Measurements from ENCODE around the gene C10orf71. TPM values are rescaled to one million over a fixed set of nuclear protein-coding genes. Genes with fewer than 3 reads are reported as not detected.

Gene C10orf71
- polyA plus RNA-seq, 4 donors: under 0.01 to 0.16 TPM; not detected in 2

GRCh38 chr10:49356181-49356580, 57.2 kb downstream of the C10orf71 start:
- no peaks in the 10 kb centered on the region for H3K9me3 ChIP-seq (ENCODE audit: control insufficient read depth in 2 of 2, insufficient read depth in 1 of 2, low read depth in 1 of 2, low read length in 1 of 2)
- 79 to 88% (median 87%) methylated on average over 4 of the region's 4 CpGs for WGBS, 3 donors
- no peaks in the 10 kb centered on the region for H3K36me3 ChIP-seq (ENCODE audit: control insufficient read depth in 3 of 3, insufficient read depth in 2 of 3, low read depth in 1 of 3, low read length in 3 of 3)
- no peaks in the 10 kb centered on the region for H3K4me1 ChIP-seq (ENCODE audit: control insufficient read depth in 3 of 3, insufficient read depth in 2 of 3, low read depth in 1 of 3, low read length in 2 of 3)
- FAIRE-seq (no peak), DNase-seq (no peak)
- H3K4me3 ChIP-seq (ENCODE audit: low read depth in 1 of 3, low read length in 3 of 3): no peak overlapping the region
- no peak overlapping the region for H3K27ac ChIP-seq (ENCODE audit: low read depth in 1 of 3, low read length in 2 of 3)
- peaks cover 0 to 2% (median 0%) of the 10 kb centered on the region in 3 donors for H3K27me3 ChIP-seq (ENCODE audit: control insufficient read depth in 3 of 3, insufficient read depth in 3 of 3, low read length in 3 of 3)

DNA sequence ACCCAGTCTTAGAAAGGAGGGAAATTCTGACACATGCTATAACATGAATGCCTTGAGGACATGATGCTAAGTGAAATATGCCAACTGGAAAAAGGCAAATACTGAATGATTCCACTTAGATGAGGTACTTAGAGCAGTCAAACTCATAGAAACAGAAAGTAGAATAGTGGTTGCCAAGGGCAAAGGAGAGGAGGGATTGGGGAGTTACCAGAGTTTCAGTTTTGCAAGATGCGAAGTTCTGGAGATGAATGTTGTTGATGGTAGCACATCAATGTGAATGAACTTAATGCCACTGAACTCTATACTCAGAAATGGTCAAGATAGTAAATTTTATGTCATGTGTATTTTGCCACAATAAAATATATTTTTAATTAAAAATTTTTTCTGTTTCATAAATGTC, 58.0 kb downstream of the C10orf71 start:
- H3K27ac ChIP-seq (ENCODE audit: low read depth in 1 of 3, low read length in 2 of 3): no peak overlapping the region
- no peaks in the 10 kb centered on the region for H3K36me3 ChIP-seq (ENCODE audit: control insufficient read depth in 3 of 3, insufficient read depth in 2 of 3, low read depth in 1 of 3, low read length in 3 of 3)
- FAIRE-seq (no peak), DNase-seq (no peak)
- H3K4me1 ChIP-seq (ENCODE audit: control insufficient read depth in 3 of 3, insufficient read depth in 2 of 3, low read depth in 1 of 3, low read length in 2 of 3): no peaks in the 10 kb centered on the region
- H3K9me3 ChIP-seq (ENCODE audit: control insufficient read depth in 2 of 2, insufficient read depth in 1 of 2, low read depth in 1 of 2, low read length in 1 of 2): no peaks in the 10 kb centered on the region
- H3K4me3 ChIP-seq (ENCODE audit: low read depth in 1 of 3, low read length in 3 of 3): no peak overlapping the region
- H3K27me3 ChIP-seq (ENCODE audit: control insufficient read depth in 3 of 3, insufficient read depth in 3 of 3, low read length in 3 of 3): peaks cover 0 to 2% (median 0%) of the 10 kb centered on the region in 3 donors
- 59 to 71% (median 67%) methylated on average over 1 of the region's 1 CpG for WGBS, 3 donors

DNA sequence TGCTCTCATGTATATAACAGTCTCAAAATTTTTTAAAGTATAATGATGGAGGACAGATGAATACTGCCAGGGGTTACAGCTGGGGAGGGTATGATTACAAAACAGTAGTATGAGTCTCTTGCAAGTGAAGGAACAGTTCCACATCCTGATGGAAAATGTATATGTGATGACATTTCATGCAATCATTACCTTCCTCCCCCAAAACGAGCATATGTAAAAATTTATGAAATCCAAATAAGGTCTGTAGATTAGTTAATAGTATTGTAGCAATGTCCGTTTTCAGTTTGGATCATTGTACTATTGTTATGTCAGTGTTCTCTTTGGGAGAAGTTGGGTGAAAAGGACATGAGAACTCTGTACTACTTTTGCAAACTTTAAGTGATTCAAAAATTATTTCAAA, 58.9 kb downstream of the C10orf71 start:
- H3K4me1 ChIP-seq (ENCODE audit: control insufficient read depth in 3 of 3, insufficient read depth in 2 of 3, low read depth in 1 of 3, low read length in 2 of 3): no peaks in the 10 kb centered on the region
- H3K27me3 ChIP-seq (ENCODE audit: control insufficient read depth in 3 of 3, insufficient read depth in 3 of 3, low read length in 3 of 3): peaks cover 0 to 2% (median 0%) of the 10 kb centered on the region in 3 donors
- DNase-seq: no peak
- no peaks in the 10 kb centered on the region for H3K36me3 ChIP-seq (ENCODE audit: control insufficient read depth in 3 of 3, insufficient read depth in 2 of 3, low read depth in 1 of 3, low read length in 3 of 3)
- FAIRE-seq: no peak
- no peak overlapping the region for H3K27ac ChIP-seq (ENCODE audit: low read depth in 1 of 3, low read length in 2 of 3)
- no peaks in the 10 kb centered on the region for H3K9me3 ChIP-seq (ENCODE audit: control insufficient read depth in 2 of 2, insufficient read depth in 1 of 2, low read depth in 1 of 2, low read length in 1 of 2)
- 54 to 73% (median 59%) methylated on average over 2 of the region's 2 CpGs for WGBS, 3 donors
- no peak overlapping the region for H3K4me3 ChIP-seq (ENCODE audit: low read depth in 1 of 3, low read length in 3 of 3)

GRCh38 chr10:49359349-49360270, 60.6 kb downstream of the C10orf71 start:
- WGBS, 3 donors: 46 to 52% (median 50%) methylated on average over 11 to 13 of the region's 13 CpGs

GRCh38 chr10:49360271-49361177, 61.6 kb downstream of the C10orf71 start:
- 66 to 71% (median 68%) methylated on average over 15 of the region's 15 CpGs for WGBS, 3 donors
- no peaks in the 10 kb centered on the region for H3K9me3 ChIP-seq (ENCODE audit: control insufficient read depth in 2 of 2, insufficient read depth in 1 of 2, low read depth in 1 of 2, low read length in 1 of 2)
- H3K27me3 ChIP-seq (ENCODE audit: control insufficient read depth in 3 of 3, insufficient read depth in 3 of 3, low read length in 3 of 3): peaks cover 0 to under 1% (median 0%) of the 10 kb centered on the region in 3 donors
- H3K27ac ChIP-seq (ENCODE audit: low read depth in 1 of 3, low read length in 2 of 3): no peak overlapping the region
- DNase-seq (no peak), FAIRE-seq (no peak)
- no peak overlapping the region for H3K4me3 ChIP-seq (ENCODE audit: low read depth in 1 of 3, low read length in 3 of 3)
- H3K4me1 ChIP-seq (ENCODE audit: control insufficient read depth in 3 of 3, insufficient read depth in 2 of 3, low read depth in 1 of 3, low read length in 2 of 3): no peaks in the 10 kb centered on the region
- H3K36me3 ChIP-seq (ENCODE audit: control insufficient read depth in 3 of 3, insufficient read depth in 2 of 3, low read depth in 1 of 3, low read length in 3 of 3): no peaks in the 10 kb centered on the region

More at GRCh38 chr10:49359349-49360270, 60.6 kb downstream of the C10orf71 start:
- no peaks in the 10 kb centered on the region for H3K36me3 ChIP-seq (ENCODE audit: control insufficient read depth in 3 of 3, insufficient read depth in 2 of 3, low read depth in 1 of 3, low read length in 3 of 3)
- H3K4me3 ChIP-seq (ENCODE audit: low read depth in 1 of 3, low read length in 3 of 3): no peak overlapping the region
- DNase-seq (no peak), FAIRE-seq (no peak)
- peaks cover 0 to 2% (median 0%) of the 10 kb centered on the region in 3 donors for H3K27me3 ChIP-seq (ENCODE audit: control insufficient read depth in 3 of 3, insufficient read depth in 3 of 3, low read length in 3 of 3)
- no peaks in the 10 kb centered on the region for H3K9me3 ChIP-seq (ENCODE audit: control insufficient read depth in 2 of 2, insufficient read depth in 1 of 2, low read depth in 1 of 2, low read length in 1 of 2)
- H3K4me1 ChIP-seq (ENCODE audit: control insufficient read depth in 3 of 3, insufficient read depth in 2 of 3, low read depth in 1 of 3, low read length in 2 of 3): no peaks in the 10 kb centered on the region
- H3K27ac ChIP-seq (ENCODE audit: low read depth in 1 of 3, low read length in 2 of 3): no peak overlapping the region

DNA sequence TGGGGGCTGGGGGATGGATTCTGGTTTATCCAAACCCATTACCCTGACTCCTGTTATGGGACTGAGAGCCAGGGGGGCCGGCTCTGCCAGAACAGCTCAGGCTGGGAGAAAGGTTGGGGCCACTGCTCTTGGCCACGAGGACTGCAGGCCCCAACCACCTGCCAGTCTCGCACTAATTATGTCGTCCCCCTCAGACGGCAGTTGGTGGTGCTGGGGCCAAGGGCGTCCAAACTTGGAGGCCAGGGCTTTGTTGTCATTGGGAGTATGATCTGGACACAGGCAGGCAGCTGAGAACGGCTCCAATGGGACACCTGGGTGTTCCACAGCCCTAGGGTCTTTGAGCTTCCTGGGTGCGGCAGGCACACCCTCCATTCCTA, 62.2 kb downstream of the C10orf71 start:
- no peaks in the 10 kb centered on the region for H3K4me1 ChIP-seq (ENCODE audit: control insufficient read depth in 3 of 3, insufficient read depth in 2 of 3, low read depth in 1 of 3, low read length in 2 of 3)
- DNase-seq (no peak), FAIRE-seq (no peak)
- H3K36me3 ChIP-seq (ENCODE audit: control insufficient read depth in 3 of 3, insufficient read depth in 2 of 3, low read depth in 1 of 3, low read length in 3 of 3): no peaks in the 10 kb centered on the region
- H3K9me3 ChIP-seq (ENCODE audit: control insufficient read depth in 2 of 2, insufficient read depth in 1 of 2, low read depth in 1 of 2, low read length in 1 of 2): no peaks in the 10 kb centered on the region
- no peak overlapping the region for H3K4me3 ChIP-seq (ENCODE audit: low read depth in 1 of 3, low read length in 3 of 3)
- no peak overlapping the region for H3K27ac ChIP-seq (ENCODE audit: low read depth in 1 of 3, low read length in 2 of 3)
- 80 to 88% (median 81%) methylated on average over 8 of the region's 8 CpGs for WGBS, 3 donors
- peaks cover 0 to 3% (median 0%) of the 10 kb centered on the region in 3 donors for H3K27me3 ChIP-seq (ENCODE audit: control insufficient read depth in 3 of 3, insufficient read depth in 3 of 3, low read length in 3 of 3)

GRCh38 chr10:49361735-49362568, 63.0 kb downstream of the C10orf71 start:
- no peaks in the 10 kb centered on the region for H3K9me3 ChIP-seq (ENCODE audit: control insufficient read depth in 2 of 2, insufficient read depth in 1 of 2, low read depth in 1 of 2, low read length in 1 of 2)

More at GRCh38 chr10:49361735-49362568, 63.0 kb downstream of the C10orf71 start:
- no peaks in the 10 kb centered on the region for H3K36me3 ChIP-seq (ENCODE audit: control insufficient read depth in 3 of 3, insufficient read depth in 2 of 3, low read depth in 1 of 3, low read length in 3 of 3)
- 61 to 77% (median 71%) methylated on average over 11 of the region's 11 CpGs for WGBS, 3 donors
- no peak overlapping the region for H3K27ac ChIP-seq (ENCODE audit: low read depth in 1 of 3, low read length in 2 of 3)
- H3K27me3 ChIP-seq (ENCODE audit: control insufficient read depth in 3 of 3, insufficient read depth in 3 of 3, low read length in 3 of 3): peaks cover 0 to 3% (median 0%) of the 10 kb centered on the region in 3 donors
- no peak overlapping the region for H3K4me3 ChIP-seq (ENCODE audit: low read depth in 1 of 3, low read length in 3 of 3)
- FAIRE-seq (no peak), DNase-seq (no peak)
- H3K4me1 ChIP-seq (ENCODE audit: control insufficient read depth in 3 of 3, insufficient read depth in 2 of 3, low read depth in 1 of 3, low read length in 2 of 3): no peaks in the 10 kb centered on the region
